Measurements from ENCODE around the gene RBP2.

Gene RBP2

DNA sequence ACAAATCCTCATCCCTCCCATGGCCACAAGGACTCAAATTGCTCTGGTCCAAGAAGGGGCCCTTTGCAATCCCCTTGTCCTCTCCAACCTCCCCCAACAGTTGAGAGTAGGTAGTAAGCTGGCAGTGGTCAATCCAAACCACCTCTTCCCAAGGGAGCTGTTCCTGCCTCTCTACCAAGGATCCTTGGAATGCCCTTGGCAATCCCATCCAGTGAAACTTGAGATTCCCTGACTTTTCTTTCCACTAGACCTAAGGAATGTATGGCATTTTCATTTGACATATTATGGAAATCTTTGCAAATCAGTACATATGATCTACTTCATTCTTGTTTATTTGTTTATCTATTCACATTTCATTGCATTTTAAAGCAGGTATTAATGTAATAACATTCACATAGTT, 4.8 kb upstream of the RBP2 start:
- no peak for DNase-seq

DNA sequence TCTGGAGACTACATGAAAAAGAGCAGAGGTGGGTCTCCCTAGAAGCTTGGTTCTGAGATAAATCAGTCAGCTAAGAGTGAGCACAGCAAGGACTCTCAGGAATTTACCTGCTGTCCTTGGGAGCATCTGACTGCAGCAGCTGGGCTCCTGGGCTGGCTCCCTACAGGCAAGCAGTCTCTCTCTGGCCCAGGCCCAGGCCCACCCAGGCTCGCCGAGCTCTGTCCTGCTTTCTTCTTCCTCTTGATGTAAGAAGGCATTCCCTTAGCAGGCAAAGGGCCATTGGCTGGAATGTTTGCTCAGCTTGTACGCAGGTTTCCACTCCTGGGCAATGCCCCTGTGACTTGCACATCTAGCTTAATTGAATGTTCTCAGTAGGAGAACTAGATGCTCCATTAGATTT, 4.3 kb upstream of the RBP2 start:
- no peak for DNase-seq

DNA sequence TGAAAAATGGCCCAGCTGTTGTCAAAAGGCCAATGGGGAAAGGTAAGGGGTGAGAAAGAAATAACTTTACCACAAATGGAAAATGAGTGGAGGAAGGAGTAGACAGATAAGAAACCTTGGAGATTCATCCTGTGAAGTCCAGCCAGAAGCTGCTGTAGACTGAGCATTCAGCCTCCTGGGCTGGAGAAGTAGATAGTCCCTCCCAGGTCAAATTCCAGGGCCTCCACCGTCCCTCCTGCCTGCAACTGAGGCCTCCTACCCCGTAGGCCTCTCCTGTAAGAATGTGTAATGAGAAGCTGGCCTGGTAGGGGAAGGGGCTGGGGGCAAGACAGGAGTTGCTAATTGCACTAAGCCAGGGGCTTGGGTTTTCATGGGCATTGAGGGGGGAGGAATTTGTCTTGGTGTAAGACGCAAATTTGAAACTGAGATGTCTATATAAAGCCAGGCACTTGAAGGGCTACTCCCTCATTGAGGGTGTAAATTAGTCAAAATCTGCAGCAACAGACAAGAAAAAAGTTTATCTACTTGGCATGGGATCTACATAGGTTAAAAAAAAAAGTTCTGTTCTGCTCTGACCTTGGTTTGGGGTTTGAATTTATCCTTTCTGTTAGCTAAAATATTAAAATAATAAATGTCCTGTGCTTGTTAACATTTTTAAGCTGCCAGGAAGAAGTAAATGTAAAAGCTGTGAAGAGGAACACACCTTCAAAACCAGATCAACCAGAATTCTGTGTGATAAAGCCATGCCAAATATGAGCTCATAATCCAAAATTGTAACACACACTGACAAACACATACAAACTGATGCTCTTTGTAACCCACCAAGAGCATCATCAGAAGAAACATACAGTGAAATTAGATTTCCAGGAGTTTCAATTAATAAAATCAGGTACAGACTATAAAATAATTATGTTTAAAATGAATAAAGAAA, 1.7 kb upstream of the RBP2 start:
- DNase-seq: no peak

DNA sequence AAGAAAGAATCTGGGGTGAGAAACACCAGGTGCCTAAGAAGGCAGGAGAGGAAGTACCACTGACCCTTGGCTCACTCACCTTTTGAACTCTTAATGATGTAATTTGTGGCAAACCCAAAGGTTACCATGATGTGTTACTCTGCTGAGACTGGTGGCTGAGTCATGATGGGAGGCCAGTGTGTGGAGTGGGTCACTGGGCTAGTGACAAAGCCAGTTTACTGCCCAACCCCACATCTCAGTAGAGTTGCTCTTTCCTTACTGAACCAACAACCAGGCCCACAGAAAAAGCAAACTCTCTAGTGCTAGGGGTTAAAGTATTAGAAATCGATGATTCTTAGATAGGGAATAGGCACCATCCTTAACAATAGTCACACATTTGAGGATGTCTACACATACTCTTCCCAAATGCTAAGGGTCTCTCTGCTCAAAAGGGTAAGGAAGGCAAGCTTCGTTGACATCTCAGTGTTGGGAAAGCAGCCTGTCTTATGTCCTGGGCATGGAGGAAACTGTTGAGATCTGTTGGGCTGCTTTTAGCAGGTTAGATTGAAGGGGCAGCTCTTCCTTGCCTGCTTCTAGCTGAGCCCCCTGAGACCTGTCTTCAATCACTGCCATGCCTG, 3.1 kb downstream of the RBP2 start:
- no peak for DNase-seq

DNA sequence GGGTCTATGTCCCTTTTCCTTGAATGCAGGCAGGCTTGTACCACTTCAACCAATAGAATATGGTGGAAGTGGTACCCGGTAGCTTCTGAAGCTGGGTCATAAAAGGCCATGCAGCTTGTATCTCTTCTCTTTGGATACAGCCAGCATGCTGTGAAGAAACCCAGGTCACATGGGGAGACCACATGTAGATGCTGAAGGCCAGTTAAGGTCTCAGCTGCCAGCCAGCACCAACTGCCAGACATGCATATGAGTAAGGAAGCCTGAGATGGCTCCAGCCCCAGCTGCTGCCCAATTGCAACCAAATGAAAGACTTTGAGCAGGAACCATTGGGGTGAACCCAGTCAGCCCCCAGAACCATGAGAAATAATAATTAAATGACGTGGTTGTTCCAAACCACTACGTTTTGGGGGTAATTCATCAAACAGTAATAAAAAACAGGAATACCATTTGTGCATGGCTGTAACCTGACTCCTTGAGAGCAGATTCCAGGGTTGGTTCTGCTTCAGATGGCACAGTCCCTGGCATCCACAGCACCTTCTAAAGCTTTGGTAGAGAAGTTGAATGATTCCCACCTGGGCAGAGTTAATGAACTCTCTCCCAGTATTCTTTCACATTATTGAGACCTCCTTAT, 3.8 kb downstream of the RBP2 start:
- DNase-seq: no peak

DNA sequence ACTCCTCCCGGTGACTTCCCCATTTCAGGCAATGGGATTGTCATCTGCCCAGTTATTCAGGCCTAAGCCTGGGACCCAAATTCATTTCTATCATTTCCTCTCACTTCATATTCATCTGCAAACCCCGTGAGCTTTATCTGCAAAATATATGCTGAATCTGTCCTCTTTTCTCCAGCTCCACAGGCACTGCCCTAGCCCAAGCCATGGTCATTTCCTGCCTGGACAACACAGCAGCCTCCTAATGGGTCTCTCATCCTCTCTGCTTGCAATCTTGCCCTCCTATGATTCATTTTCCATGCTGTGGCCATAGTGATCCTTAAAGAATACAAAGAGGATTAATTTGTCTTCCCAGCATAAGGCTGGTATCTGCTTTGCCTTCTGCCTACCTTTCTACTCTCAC, 6.1 kb downstream of the RBP2 start:
- DNase-seq: no peak

DNA sequence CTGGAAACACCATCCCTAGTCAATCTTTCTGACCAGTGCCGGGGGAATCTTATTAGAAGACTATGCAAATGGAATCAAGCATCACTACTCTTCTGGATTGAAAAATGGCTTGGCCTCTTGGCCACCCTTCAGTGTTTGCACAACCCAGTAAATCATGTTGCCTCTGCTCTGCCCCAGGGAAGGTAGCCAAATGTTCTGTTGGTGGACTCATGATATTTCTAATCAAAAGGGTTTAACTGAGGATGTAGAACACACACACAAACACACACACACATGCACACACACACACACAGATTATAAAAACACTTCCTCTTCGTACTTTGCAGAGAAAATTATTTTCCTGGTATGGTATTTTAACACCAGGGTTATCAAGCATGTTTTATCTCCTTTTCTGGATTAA, 7.9 kb downstream of the RBP2 start:
- no peak for DNase-seq

DNA sequence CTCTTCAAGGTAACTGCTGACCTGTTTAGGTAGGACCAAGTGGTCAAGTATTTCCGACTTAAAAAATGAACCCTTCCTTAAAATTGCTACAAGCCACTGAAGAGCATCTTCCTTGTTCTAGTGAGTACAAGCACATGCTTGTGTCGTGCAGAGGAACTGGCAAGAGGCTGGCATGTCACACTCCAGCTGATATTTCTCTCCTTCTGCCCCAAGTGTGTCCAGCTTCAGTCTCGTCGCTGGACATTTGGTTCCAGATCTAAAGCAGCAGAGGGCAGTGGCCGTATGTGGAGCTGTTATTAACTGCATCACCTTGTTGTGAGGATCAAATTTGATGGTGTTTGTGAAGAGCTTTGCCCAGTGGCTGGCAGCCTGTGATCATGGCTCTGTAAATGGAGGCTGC, 10.0 kb downstream of the RBP2 start:
- DNase-seq: no peak

DNA sequence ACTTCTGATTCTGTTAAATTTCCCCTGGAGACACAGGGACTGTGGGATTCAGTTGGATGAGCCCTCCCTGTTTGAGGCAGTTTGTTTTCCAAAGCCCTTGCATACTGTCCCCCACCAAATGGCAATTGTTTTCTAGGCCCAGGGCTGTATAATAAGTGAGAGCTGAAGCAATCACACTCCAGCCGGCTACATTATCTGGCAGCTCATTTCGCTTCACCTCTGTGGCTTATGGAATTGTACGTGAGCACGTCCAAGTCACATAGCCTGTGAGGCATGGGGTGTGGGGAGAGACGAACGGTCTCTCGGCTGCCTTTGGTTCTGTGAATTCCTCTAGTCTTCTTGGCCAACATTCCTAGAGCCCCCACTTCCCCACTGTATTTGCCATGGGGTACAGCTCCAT, 10.7 kb downstream of the RBP2 start:
- no peak for DNase-seq

DNA sequence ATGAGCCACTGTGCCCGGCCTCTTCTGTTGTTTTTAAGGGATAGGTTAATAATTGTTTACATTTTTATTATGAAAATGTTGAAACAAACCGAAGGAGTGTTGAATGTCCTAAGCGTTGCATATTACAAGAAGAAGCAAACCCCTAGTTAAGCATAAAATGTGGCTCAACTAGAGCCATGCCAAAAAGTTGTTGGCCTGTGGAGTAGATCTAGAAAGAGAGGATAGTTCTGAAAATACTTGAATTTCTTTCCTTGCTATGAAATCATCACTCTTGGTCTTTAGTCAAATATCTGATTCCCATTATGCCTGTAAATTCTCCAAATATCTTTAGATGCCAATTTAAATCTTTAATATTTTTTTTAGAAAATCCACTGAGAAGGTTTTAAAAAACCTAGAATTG, 12.8 kb downstream of the RBP2 start:
- DNase-seq: no peak

DNA sequence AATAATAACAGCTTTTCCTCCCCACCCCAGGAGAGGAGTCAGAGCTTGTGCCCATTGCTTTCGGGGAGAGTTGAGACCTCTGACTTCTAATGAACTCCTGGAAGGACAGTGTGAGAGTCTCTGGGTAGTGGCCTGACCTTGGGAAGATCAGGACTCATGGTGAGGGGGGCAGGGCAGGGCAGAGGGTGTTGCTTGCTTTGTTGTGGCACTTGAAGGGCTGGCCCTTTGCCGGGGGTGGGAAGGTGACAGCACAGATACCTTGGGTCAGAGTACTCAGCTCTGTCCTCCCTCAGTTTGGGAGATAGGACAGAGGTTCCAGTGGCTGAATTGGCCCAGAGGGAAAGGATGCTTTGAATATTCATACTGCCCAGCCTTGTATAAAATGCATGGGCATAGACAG, 15.8 kb downstream of the RBP2 start:
- no peak for DNase-seq

DNA sequence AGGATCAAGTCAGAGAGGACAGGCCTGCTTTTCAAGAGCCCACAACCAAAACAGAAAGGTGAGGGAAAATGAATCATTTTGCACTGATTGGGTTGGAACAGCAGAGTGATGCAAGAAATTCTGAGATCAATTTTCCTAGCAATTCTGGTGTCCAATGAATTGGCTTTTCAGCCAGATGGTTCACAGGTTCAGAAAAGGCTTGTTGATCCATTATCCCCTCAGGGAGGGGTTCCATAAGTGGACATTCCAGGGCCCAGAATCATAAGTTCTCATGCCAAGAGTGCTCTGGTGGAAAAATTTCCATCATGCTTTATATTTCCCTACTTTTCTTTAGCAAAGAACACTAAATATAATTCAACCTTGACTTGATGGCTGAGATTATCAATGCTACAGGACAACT, 16.2 kb downstream of the RBP2 start:
- no peak for DNase-seq

DNA sequence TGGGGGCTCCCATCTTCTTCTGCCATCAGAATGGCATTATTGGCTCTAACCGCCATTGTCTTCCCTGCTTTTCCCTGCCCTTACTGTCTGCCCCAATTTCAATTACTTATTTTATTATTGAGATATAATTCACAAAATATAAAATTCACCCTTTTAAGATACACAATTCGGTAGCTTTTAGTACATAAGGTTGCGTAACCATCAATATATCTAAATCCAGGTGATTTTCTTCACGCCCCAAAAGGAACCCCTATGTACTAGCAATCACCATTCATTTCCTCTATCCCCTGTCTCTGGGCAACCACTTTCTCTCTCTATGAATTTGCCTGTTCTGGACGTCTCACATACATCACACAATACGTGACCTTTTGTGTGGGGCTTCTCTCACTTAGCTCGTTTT, 18.0 kb downstream of the RBP2 start:
- no peak for DNase-seq

DNA sequence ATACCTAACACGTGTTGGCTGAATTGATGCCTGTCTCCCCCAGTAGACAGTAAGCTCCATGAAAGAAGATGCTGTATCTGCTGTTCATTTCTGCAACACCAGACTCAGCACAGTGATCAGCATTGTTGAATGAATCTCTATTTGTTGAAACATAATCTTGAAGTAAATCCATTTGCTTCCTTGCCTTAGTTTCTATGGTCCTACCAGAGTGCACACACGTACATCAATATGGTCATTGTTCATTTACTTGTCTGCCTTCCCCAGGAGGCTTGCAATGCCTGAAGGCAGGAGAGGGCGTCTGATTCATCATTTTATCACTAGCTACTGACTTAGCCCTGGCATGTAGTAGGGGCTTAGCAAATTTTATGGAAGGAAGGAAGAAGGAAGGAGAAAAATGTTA, 19.2 kb downstream of the RBP2 start:
- no peak for DNase-seq

DNA sequence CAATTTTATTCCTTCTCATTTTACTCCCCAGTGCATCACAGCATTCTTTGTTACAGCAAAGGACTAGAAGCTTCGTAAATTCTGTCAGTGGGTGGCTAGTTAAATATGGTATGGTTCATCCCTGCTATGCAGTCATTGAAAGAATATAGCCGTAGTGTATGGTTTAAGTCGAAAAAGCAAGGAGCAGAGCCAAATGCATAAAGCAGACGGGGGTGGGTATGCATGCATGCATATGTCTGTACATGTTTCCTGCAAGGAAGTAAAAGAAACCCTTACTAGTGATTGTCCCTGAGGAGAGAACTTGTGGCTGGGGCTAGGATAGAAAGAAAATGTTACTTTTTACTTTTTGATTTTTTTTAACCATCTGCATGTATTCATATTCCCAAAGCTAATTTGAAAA, 19.9 kb downstream of the RBP2 start:
- no peak for DNase-seq

DNA sequence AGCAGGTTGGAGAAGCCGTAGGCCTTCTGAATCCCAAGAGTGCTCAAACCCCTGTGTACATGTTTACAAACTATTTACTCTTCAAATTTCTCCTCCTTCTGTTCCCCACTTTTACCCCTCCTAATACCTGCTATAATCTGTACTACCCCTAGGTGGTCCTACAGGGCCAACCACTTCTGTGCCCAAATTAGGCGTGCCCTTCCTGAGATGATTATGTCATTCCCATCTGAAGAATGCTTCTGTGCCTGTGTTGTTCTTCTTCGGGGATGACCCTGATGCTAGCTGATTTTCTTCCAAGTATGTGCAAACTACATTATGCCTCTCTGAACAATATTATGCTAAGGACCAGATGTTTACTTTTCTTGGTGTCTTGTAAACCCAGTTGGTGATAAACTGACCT, 20.5 kb downstream of the RBP2 start:
- DNase-seq: no peak

DNA sequence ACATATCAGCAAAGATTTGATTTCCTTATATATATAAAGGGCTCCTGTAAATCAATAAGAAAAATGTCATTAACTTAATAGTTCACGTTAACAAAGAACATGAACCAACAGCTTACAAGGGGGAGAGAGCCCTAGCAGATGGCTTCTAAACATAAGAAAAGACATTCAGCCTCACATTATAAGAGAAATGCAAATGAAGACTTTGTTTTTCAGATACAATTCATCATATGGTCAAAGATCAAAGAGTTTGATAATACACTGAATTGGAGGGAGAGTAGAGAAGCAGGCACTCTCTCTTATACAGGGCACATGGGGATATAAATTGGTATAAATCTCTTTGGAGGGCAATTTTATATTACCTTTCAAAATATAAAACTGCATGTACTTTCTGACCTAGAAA, 21.1 kb downstream of the RBP2 start:
- no peak for DNase-seq

DNA sequence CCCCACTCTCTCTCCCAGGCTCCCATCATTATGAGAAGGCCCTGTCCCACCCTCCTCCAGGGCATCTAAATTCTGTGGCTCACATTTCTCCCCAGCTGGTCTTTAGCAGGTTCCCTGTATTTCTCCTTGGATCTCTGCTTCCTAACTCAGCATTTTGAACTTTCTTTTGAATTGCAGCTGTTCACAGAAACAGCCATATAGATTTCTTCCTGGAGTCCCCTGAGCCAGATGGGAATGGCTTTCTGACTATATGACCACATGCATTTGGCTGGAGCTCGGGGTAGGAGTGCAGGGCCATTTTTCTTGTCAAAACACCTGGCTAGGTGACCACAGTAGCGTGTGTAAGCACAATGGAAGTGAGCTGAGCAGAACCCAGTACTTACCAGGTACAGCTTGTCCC, 22.0 kb downstream of the RBP2 start:
- no peak for DNase-seq

DNA sequence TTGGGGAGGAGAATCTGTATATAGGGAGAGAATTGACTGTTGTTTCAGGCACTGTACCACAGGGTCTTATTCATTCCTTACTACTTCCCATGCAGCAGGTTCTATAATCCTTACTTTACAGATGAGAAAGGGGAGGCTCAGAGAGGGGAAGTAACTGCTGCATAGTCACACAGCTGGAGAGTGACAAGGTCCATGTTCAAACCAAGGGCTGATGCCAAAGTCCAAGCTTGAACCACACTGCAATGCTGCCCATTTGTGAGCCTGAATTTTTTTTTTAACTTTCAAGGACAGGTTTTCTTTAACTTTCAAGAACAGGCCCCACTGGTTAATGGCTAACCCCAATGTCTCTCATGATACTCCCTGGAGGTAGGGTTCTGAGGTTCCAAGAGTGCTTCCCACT, 26.2 kb downstream of the RBP2 start:
- no peak for DNase-seq

DNA sequence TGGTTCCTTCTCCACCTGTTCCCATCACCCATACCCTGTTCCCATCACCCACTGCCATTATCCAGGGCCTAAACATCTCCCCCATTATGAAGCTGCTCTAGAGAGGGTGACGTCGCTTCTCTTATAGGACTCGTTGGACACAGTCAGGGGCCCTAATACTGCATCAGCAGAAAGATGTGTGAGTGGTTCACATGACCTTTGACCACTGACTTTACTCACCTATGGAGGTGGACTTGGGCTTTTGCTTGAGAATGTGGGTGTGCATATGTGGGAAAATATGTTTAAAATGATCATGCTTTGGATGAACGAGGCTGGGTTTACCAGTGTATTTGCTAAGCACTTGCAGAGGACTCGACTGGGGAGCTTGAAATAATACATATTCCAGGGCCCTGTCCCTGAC, 26.8 kb downstream of the RBP2 start:
- DNase-seq: no peak

DNA sequence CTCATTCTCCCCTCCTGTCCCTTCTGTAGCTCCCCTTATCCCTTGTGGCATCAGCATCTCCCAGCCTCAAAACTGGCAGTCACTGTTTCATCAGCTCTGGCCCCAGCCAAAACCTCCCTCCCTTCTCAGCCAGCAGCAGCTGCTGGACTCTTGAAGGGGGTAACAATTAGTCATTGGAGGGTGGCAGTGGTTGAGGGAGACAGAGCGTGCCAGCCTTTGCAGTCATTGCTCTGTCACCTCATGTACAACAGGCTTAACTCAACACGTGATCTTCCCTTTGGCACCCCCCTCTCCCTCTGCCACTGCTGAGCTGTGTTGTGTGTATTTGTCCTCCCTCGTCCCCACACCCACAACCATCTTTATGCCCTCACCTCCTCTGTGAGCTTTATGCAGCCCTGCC, 28.2 kb downstream of the RBP2 start:
- DNase-seq: peak in 55 of 56 donors; percentile 13 to 94 (median 70)

DNA sequence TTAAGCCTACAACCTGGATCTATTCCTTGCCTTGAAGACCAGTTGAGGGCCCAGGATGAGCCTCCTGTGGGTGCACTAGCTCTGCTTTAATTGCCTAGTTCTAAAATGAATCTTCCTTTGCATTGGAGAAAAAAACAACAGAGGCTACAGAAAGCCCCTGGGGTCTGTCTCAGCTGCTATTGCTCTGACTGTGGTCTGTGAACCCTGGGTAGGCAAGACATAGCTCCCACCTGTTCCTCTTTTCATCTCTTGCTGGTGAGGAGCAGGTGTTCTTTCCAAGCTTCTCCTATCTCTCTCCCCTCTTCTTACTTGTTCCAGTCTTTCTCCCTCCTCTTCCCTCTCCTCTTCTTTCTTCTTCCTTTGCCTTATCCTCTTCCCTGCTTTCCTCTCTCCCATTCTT, 28.8 kb downstream of the RBP2 start:
- no peak for DNase-seq

DNA sequence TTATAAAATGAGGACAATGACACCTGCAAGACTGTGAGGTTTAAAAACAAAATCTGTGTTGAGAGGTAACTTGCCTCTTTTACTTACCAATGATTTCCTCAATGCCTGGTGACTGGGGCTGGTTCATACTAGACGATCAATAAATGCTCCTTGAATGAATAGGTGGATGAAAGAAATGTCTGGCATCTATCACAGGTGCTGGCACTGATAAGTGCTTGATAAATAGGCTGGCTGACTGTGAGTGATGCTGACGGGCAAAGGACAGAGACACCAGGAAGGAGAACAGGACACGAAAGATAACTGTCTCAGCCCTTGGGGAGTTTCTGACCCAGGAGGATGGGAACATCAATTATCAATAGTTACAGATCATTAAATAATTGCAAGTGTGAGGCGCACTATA, 31.9 kb downstream of the RBP2 start:
- DNase-seq: no peak

Data from nucleus accumbens (tissue), 56 donors.